Measurements from ENCODE around the gene DNASE1L1.
A peak's percentile ranks its signal among the peaks of the same experiment; 100 is the strongest.

GRCh38 chrX:154382483-154383069 lies 26.5 kb downstream of the DNASE1L1 start:
- no peak for TF ChIP-seq TAF1 (IDR thresholded peaks at IDR 0.05; ENCODE audit: borderline replicate concordance, low read depth, low read length)
- 0 out of 2 replicates have a peak, but pooled peaks have one; percentile 32 for TF ChIP-seq POLR2AphosphoS5 (IDR thresholded peaks at IDR 0.05; ENCODE audit: low read depth, low read length)
- TF ChIP-seq POLR2A (IDR thresholded peaks at IDR 0.05; ENCODE audit: low read depth, low read length), result peak; percentile 48; the same call in 1 of the 2 replicates

Data from GM12892 (cell line).